NCI-H2107 treated with DMSO at 0.1 percent for 48 hours (cell line): ENCODE data around the gene ST7.
A peak's percentile ranks its signal among the peaks of the same experiment; 100 is the strongest.
"Not testable (repeated sequence)": the region's sequence is repeated elsewhere in the genome, so short reads cannot be mapped to it uniquely, and the experiment has no call there.

Experiments
- DNase-seq: peaks from one replicate; lab custom pipeline; 2025; ENCODE audit not compliant: unreplicated experiment; lab: John Stamatoyannopoulos, UW

Gene ST7, protein sequence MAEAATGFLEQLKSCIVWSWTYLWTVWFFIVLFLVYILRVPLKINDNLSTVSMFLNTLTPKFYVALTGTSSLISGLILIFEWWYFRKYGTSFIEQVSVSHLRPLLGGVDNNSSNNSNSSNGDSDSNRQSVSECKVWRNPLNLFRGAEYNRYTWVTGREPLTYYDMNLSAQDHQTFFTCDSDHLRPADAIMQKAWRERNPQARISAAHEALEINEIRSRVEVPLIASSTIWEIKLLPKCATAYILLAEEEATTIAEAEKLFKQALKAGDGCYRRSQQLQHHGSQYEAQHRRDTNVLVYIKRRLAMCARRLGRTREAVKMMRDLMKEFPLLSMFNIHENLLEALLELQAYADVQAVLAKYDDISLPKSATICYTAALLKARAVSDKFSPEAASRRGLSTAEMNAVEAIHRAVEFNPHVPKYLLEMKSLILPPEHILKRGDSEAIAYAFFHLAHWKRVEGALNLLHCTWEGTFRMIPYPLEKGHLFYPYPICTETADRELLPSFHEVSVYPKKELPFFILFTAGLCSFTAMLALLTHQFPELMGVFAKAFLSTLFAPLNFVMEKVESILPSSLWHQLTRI

DNA sequence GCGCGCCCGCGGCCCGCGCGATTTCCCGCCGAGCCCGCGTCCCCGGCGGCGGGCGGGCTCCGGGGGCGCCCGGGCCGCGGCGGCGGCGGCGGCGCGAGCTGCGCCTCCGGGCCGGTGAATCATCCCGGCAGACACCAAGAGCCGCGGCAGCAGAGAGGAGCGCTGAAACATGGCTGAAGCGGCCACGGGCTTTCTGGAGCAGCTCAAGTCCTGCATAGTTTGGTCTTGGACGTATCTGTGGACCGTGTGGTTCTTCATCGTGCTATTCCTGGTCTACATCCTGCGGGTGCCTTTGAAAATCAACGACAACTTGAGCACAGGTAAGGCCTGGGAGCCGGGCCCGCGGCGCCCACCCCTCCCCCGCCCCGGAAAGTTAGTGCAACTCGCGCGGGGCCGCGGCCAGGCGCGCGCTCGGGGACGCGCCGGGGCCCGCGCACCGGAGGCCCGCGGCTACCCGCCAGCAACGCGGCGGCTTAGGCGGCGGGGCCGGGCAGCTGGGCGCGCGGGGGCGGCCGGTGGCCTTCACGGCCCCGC lies at the start of gene ST7:
ST7 (plus strand) TSS at position 130 of the 534 bp plus-strand sequence; CDS start at position 170, 40 bp downstream.
- peak; percentile 53 for DNase-seq

DNA sequence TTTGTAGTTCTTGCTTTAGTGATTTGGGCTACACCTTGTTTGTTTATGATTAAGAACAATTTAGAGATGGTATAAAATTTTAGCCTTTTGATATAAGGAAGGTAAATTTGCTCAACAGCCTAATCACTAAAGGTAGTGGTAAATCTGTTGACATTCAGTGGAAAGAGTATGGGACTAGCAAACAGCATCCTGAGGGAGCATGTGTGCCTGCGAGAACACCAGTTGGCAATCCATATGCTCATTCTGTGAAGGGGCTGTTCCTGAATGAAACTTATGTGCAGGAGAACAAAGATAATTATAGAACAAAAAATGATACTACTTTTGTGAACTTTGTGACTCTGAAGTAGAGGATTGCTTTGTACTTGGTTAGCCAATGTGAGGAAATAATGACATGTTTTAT lies 46.9 kb upstream of the ST7 start:
- no peak for DNase-seq

GRCh38 chr7:116910383-116910782 lies 42.9 kb upstream of the ST7 start:
- DNase-seq = no peak

DNA sequence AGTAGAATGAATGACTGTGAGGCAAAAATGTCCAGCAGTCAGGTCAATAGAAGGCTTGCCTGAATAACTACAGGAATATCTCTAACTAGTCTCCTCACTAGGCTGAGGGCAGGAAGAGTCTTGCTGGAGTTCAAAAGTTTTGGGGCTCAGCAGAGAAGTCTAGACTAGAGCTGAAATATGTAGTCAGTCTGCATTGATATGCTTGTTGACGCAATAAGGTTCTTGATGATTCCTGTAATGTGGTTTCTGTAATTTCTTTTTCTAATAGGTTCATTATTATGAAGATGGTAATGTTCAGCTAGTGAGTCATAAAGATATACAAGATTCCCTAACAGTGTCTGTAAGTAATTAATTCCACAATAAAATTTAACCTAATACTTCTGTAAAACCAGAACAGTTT lies 41.5 kb upstream of the ST7 start:
- no peak for DNase-seq

DNA sequence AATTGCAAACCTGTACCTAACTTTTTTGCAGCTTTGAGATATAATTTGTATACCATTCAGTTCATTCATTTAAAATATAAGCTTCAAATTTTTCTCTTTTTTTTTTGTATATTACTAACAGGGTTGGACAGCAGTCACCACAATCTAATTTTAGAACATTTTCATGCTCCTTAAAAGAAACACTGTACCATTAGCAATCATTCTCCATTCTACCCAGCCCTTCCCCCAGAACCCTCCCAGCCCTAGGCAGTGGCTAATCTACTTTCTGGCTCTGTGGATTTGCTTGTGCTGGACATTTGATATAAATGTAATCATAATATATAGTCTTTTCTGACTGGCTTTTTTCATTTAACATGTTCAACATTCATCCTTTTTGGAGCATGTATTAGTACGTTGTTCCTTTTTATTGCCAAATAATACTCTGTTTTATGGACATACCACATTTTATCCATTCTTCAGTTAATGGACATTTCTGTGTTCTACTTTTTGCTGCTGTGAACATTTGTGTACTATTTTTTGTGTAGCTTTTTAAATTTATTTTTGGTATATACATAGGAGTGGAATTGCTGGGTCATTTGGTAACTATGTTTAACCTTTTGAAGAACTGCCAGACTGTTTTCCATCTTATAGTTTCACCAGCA lies 40.9 kb upstream of the ST7 start:
- DNase-seq = no peak

- DNase-seq = no peak
Observed at GRCh38 chr7:116918704-116919103, 34.6 kb upstream of the ST7 start.

- DNase-seq = no peak
Observed at GRCh38 chr7:116920359-116920758, 32.9 kb upstream of the ST7 start.

DNA sequence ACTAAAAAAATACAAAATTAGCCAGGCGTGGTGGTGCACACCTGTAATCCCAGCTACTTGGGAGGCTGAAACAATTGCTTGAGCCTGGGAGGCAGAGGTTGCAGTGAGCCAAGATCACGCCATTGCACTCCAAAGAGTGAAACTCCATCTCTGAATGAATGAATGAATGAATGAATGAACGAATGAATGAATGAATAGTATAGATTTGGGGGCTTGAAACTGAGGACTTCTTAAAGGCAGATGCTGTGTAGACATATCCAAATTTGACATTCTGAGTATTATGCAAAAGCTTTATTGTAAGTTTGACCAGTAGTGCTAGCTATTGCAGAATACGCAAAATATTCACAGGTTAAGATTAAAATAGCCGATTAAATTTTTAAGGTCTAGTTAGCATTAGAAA lies 30.8 kb upstream of the ST7 start:
- DNase-seq = no peak

GRCh38 chr7:116924741-116925140 lies 28.6 kb upstream of the ST7 start:
- DNase-seq = no peak

DNA sequence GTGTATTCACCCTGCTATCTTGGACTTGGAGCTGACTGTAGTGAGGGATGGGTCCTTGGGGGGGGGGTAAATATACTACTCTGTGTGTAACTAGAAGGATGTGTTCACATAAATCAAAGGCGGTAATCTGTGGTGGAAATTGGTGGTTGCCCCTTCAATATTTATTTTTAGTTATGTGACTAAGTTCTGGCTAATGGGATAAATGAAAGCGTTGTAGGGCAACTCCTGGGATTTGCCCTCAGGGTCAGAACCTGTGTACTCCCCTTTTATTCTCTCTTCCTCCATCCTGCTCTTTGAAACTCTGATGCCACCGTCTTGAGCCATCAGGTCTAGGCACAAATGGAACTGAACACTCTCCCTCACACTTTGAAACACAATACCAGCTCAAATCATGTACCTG lies 24.3 kb upstream of the ST7 start:
- DNase-seq = no peak

DNA sequence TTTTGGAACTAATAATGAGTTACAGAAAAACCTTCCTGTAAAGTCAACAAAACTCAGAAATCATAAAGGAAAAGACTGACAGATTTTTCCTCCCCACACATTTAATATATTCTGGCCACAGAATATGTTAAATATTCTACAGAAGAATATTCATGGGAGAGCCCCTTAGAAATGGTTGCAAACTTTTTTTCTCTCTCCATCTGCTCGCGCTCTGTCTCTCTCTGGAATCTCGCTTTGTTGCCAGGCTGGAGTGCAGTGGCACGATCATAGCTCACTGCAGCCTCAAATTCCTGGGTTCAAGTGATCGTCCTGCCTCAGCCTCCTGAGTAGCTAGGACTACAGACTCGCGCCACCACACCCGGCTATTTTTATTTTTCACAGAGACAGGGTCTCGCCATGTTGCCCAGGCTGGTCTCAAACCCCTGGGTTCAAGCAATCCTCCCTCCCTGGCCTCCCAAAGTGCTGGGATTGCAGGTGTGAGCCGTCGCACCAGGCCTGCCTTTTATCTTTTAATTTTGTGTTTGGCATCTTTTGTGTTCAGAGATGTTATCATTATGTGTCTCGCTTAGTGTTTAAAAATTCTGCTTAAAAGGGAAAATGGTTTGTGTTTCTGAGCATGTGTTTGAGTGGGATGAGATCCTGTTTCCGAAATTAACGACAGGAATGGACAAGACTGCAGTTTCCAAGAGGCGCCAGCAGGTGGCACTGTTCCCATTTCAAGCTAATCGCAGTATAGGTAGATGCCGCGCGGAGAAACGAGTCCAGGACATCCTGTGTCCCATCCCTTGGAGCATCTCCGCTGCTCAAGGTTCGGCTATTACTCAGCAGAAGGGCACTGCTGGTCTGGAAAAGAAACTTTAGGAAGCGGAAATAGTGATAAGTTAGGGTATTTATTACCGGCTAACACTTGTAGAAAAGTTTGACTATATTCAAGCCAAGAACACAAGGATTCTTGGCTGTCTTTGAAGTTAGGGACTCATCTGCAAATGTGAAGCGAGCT lies 23.1 kb upstream of the ST7 start:
- DNase-seq = peak; percentile 71

GRCh38 chr7:116932566-116932965 lies 20.7 kb upstream of the ST7 start:
- DNase-seq = no peak

GRCh38 chr7:116933465-116933864 lies 19.8 kb upstream of the ST7 start:
- no peak for DNase-seq

DNA sequence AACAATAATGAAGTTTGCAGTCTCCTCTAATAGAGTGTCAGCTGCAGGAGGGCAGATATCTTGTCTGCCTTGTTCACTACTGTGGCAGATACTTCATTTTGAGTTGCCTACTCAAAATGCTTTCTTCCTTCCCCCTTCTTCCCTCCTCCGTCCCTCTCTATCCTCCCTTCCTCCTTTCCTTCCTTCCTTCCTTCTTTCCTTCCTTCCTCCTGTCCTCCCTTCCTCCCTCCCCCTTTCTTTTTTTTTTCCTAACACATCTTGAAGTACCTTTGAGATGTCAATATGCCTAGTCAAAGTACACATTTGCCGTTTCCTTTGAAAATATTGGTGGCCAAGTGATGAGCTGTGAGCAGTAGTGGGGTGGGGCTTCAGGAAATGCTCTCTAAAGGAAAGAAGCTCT lies 18.7 kb upstream of the ST7 start:
- DNase-seq = no peak

GRCh38 chr7:116936844-116937243 lies 16.5 kb upstream of the ST7 start:
- not testable (repeated sequence) for DNase-seq

DNA sequence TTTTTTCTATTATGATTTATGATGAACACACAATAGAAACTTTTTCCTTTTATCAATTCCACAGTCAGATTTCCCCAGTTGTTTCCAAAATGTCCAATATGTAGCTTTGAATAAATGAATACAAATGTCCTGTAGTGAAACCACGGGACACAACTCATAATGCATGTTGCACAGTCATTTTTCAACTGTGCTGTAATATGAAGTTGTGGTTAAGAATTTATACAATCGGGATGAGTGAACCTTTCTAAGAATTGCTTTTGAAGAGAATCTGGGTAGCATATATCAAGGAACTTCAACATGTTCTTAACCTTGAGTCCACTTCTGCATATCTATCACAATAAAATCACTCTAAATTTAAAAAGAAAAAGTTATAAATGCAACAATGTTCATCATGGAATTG lies 14.6 kb upstream of the ST7 start:
- DNase-seq = no peak

- no peak for DNase-seq
Observed at GRCh38 chr7:116940689-116941370, 12.5 kb upstream of the ST7 start.

GRCh38 chr7:116942504-116942903 lies 10.8 kb upstream of the ST7 start:
- DNase-seq = no peak

GRCh38 chr7:116948934-116949333 lies 4.4 kb upstream of the ST7 start:
- peak; percentile 73 for DNase-seq
